Body of pancreas (tissue), 4 donors: ENCODE results near the gene AGXT2. TPM values are rescaled to one million over a fixed set of nuclear protein-coding genes. Genes with fewer than 3 reads are reported as not detected.
"Not testable (repeated sequence)": the region's sequence is repeated elsewhere in the genome, so short reads cannot be mapped to it uniquely, and the experiment has no call there.

Experiments
- ATAC-seq: fragments of 150-250 bp; one replicate; pipeline ENCODE4 v1.9.1; 2016
- DNase-seq, 4 donors: peaks; one replicate each; pipeline ENCODE4 v3.0.0-alpha.2; 2019
- H3K27ac ChIP-seq, 4 donors: fragments of 200-600 bp; sonication (generic); 1 replicate in 3 of 4; 2 replicates in 1 of 4; pipeline versions ENCODE4 v1.5.1 to v1.6.1; 2016 to 2019; ENCODE audit warnings: mild to moderate bottlenecking in 1 of 4, mixed read lengths in 1 of 4, moderate library complexity in 1 of 4
- H3K27me3 ChIP-seq, 2 donors: fragments of 200-600 bp; sonication (generic); one replicate each; pipeline ENCODE4 v1.6.0; 2016; ENCODE audit warnings: mild to moderate bottlenecking in 1 of 2
- H3K36me3 ChIP-seq, 2 donors: fragments of 200-600 bp; sonication (generic); replicated peaks in 1 of 2; 2 replicates each; pipeline ENCODE4 v1.5.1; 2016; ENCODE audit warnings: low read depth in 2 of 2; ENCODE audit not compliant: insufficient read depth in 1 of 2
- H3K4me1 ChIP-seq: fragments of 200-600 bp; sonication (generic); one replicate; pipeline ENCODE4 v1.6.0; 2016
- H3K4me3 ChIP-seq, 2 donors: fragments of 200-600 bp; sonication (generic); 1 replicate in 1 of 2; 2 replicates in 1 of 2; pipeline ENCODE4 v1.5.1; 2016 to 2019
- H3K9me3 ChIP-seq, 3 donors: fragments of 200-600 bp; sonication (generic); 1 replicate in 2 of 3; 2 replicates in 1 of 3; pipeline ENCODE4 v1.5.1; 2016
- CTCF ChIP-seq, 7 experiments: fragments of 450-650 bp in 4 of 7; fragments of 200-600 bp in 3 of 7; sonication (generic) in 3 of 7; IDR thresholded peaks; one replicate each; pipeline ENCODE4 v1.5.1; 2016 to 2019; ENCODE audit warnings: antibody characterized with exemption in 7 of 7
- POLR2A ChIP-seq, 3 donors: fragments of 450-650 bp; IDR thresholded peaks; one replicate each; pipeline ENCODE4 v1.6.1; 2016; ENCODE audit warnings: antibody characterized with exemption in 3 of 3, mild to moderate bottlenecking in 2 of 3
- WGBS, 2 donors: methylation state at CpG; one replicate each; pipeline ENCODE4 v1.1.5; 2017; 5-methylcytosine and 5-hydroxymethylcytosine counted together
- intact Hi-C: fragments of 100-400 bp; cut with DNase I; formaldehyde crosslinking; loops from one replicate; pipeline ENCODE4 v1.15.1; 2023
- total RNA-seq, 2 donors: library from RNA; depleted of rRNA; stranded (reverse); fragments of >200 nt; gene quantifications; one replicate each; pipeline ENCODE4 v1.1.0, GENCODE V29; 2016

AGXT2 gene
- total RNA-seq, 2 donors from 2014 or later: not detected

- H3K9me3 ChIP-seq: no peaks in the 10 kb centered on the region
- DNase-seq: no peak
- no peaks in the 10 kb centered on the region for H3K27me3 ChIP-seq
- TF ChIP-seq CTCF (IDR thresholded peaks at IDR 0.05) (no peak), POLR2A (IDR thresholded peaks at IDR 0.05) (no peak)
- no peak for ATAC-seq
- H3K4me1 ChIP-seq: no peaks in the 10 kb centered on the region
- H3K27ac ChIP-seq: no peak overlapping the region
- intact Hi-C loops: no loop called here
- no peaks in the 10 kb centered on the region for H3K36me3 ChIP-seq
- WGBS, 2 donors: 36 to 47% methylated on average over 3 of the region's 3 CpGs
- no peak overlapping the region for H3K4me3 ChIP-seq
Measured at GRCh38 chr5:35041261-35041660, 6.5 kb downstream of the AGXT2 start.

- H3K4me1 ChIP-seq: no peaks in the 10 kb centered on the region
- TF ChIP-seq POLR2A (IDR thresholded peaks at IDR 0.05) (no peak), CTCF (IDR thresholded peaks at IDR 0.05) (no peak)
- 84 to 95% methylated on average over 2 of the region's 2 CpGs for WGBS, 2 donors
- H3K36me3 ChIP-seq: no peaks in the 10 kb centered on the region
- H3K4me3 ChIP-seq: no peak overlapping the region
- H3K27me3 ChIP-seq: no peaks in the 10 kb centered on the region
- no peak for ATAC-seq
- H3K27ac ChIP-seq: no peak overlapping the region
- intact Hi-C loops: no loop called here
- H3K9me3 ChIP-seq: no peaks in the 10 kb centered on the region
- no peak for DNase-seq
Measured at GRCh38 chr5:35038891-35039290, 8.9 kb downstream of the AGXT2 start.

- TF ChIP-seq CTCF (IDR thresholded peaks at IDR 0.05): no peak
- no peak for TF ChIP-seq POLR2A (IDR thresholded peaks at IDR 0.05)
- no peaks in the 10 kb centered on the region for H3K27me3 ChIP-seq
- intact Hi-C loops: no loop called here
- WGBS, 2 donors: 65 to 86% methylated on average over 4 of the region's 4 CpGs
- H3K27ac ChIP-seq: no peak overlapping the region
- no peaks in the 10 kb centered on the region for H3K36me3 ChIP-seq
- no peaks in the 10 kb centered on the region for H3K9me3 ChIP-seq
- H3K4me3 ChIP-seq: no peak overlapping the region
- no peak for DNase-seq
- ATAC-seq: no peak
- no peaks in the 10 kb centered on the region for H3K4me1 ChIP-seq
Measured at GRCh38 chr5:35036536-35036935, 11.2 kb downstream of the AGXT2 start.

DNA sequence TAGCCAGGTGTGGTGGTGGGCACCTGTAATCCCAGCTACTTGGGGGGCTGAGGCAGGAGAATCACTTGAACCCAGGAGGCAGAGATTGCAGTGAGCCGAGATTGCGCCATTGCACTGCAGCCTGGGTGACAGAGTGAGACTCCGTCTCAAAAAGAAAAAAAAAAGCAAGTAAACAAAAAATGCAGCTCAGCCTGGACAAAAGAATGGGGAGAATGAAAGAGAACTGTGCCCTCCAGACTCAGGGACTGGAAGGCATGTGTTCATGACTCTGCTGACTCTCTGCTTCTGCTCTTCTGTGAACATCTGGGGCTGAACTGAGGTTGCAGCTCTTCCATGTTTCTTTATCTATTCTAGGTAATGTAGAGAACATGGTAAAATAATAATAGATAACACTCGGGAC lies 11.8 kb downstream of the AGXT2 start:
- ATAC-seq, H3K36me3 ChIP-seq, H3K27me3 ChIP-seq, intact Hi-C loops, H3K4me3 ChIP-seq, DNase-seq, H3K4me1 ChIP-seq, H3K9me3 ChIP-seq, H3K27ac ChIP-seq: not testable (repeated sequence)
- 67 to 78% methylated on average over 4 of the region's 4 CpGs for WGBS, 2 donors

GRCh38 chr5:35035271-35035670 lies 12.5 kb downstream of the AGXT2 start:
- H3K4me1 ChIP-seq: no peaks in the 10 kb centered on the region
- no peak for DNase-seq
- H3K4me3 ChIP-seq: no peak overlapping the region
- intact Hi-C loops: no loop called here
- ATAC-seq: no peak
- TF ChIP-seq POLR2A (IDR thresholded peaks at IDR 0.05): no peak
- TF ChIP-seq CTCF (IDR thresholded peaks at IDR 0.05): no peak
- H3K9me3 ChIP-seq: no peaks in the 10 kb centered on the region
- H3K36me3 ChIP-seq: no peaks in the 10 kb centered on the region
- WGBS, 2 donors: 82 to 83% methylated on average over 3 of the region's 3 CpGs
- H3K27me3 ChIP-seq: no peaks in the 10 kb centered on the region
- H3K27ac ChIP-seq: no peak overlapping the region
